GM21526 (cell line): ENCODE results near the gene EML4.
"Not testable (repeated sequence)": the region's sequence is repeated elsewhere in the genome, so short reads cannot be mapped to it uniquely, and the experiment has no call there.

ENCODE experiments used
- ATAC-seq: cut with Tn5 transposase; IDR thresholded peaks from one replicate; pipeline ENCODE4 v1.9.1; 2021; ENCODE audit warnings: moderate library complexity; ENCODE audit not compliant: unreplicated experiment, low FRiP score

The EML4 gene

GRCh38 chr2:42368817-42369531 lies 199.8 kb downstream of the EML4 start:
- no peak for ATAC-seq

GRCh38 chr2:42369532-42370229 lies 200.5 kb downstream of the EML4 start:
- no peak for ATAC-seq

DNA sequence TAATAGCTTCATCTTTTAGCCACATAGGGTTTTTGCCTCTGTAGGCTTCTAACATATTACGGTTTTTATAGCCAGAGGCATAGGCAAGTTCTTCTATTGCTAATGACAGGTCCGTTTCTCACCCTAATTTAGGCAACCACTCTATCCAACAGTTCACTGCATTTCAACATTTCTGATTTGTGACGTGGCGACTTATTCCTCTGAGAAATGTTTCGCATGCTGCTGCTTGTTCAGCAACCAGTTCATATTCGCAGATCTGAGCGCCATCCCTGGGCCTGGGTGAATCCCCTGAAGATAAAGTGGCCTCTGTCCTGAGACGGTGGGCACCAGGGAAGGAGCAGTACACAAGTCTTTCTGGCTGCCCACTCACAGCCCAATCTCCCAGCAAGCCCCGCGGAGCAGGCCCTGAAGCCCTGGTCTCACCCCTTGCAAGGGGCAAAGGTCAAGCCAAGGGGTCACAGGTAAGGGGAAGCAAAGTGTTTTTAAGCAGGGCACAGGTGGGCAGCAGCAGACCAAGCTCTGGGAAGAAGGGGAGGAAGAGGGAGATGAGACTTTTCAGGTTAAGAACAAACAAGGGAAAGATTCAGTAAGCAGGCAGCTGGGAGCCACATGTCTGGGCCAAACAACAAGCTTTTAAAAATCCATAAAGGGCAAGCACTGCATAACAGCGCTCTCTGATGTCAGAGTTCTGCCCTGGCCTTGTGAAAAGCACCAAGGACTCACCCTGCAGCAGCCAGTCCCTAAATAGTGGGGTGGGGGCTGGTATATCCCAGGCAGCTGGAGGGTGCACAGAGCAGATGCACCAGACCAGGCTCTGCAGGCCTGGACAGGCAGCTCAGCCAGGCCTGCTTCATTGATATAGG lies 202.7 kb downstream of the EML4 start:
- ATAC-seq = no peak

- no peak for ATAC-seq
These were observed 203.5 kb downstream of the EML4 start for GRCh38 chr2:42372474-42373200.

DNA sequence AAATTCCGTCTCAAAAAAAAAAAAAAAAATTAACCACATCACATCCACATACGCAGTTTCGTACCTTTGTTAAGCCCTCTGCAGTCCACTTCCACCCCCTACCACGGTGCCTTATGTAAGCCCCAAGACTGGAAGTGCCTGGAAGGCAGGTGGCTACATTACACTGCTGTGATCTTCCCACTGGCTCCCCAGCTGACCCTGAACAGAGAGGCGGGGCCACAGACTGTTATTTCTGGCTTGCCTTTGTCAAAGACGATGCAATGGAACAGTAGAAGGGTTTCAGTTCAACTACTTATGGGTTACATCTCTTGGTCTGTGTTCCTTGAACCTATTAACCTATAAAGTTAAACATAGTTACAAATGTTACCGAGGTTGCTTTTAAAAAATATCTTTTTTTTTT lies 207.6 kb downstream of the EML4 start:
- no peak for ATAC-seq

DNA sequence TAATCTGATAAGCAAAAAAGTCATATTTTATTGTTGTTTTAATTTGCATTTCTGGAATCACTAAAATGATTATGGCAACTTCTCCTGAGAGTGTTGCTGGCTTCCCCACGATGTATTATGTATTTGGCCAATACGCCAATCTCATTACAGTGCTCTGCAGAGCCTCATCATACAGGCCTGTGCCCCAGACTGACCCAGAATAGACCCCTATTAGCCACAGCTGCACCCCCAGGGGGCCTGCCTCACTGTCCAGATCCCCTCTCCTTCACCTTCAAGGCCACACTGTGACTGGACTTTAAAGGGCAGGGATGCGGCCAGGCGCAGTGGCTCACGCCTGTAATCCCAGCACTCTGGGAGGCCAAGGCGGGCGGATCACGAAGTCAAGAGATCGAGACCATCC lies 209.3 kb downstream of the EML4 start:
- no peak for ATAC-seq

- ATAC-seq = not testable (repeated sequence)
These were observed 210.9 kb downstream of the EML4 start for GRCh38 chr2:42380026-42380425.

DNA sequence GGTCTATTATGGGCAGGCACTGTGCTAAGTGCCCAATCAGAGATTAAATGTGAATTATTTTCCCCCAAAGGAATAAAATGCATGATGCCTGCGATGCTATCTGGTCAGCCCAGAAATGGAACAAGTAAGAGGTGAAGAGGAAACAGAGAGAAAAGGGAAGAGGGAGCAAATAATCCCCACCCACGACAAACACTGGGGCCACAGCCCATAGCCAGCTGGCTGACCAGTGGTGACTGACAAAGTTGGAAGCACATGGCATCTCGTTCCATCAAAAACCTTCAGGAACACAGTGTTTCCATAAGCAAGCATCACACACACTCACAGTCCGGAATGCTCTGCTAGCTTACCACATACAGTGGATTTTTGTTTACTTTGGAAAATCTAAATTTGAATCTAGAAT lies 213.0 kb downstream of the EML4 start:
- no peak for ATAC-seq
